Measurements from ENCODE around the gene APBA2. TPM values are rescaled to one million over a fixed set of nuclear protein-coding genes. Genes with fewer than 3 reads are reported as not detected.

Gene APBA2
- total RNA-seq, 4 donors from 2014 or later, result 7.2 to 33.8 (median 8.8) TPM

- TF ChIP-seq POLR2A (IDR thresholded peaks at IDR 0.05) (no peak), CTCF (IDR thresholded peaks at IDR 0.05) (no peak)
- no peaks in the 10 kb centered on the region for H3K9me3 ChIP-seq
- no peaks in the 10 kb centered on the region for H3K36me3 ChIP-seq
- no peaks in the 10 kb centered on the region for H3K4me1 ChIP-seq
- no peaks in the 10 kb centered on the region for H3K27me3 ChIP-seq
- H3K4me3 ChIP-seq, result no peak overlapping the region
- no peak for DNase-seq
- no peak overlapping the region for H3K27ac ChIP-seq
Observed at GRCh38 chr15:29063646-29064045, 177.9 kb downstream of the APBA2 start.

DNA sequence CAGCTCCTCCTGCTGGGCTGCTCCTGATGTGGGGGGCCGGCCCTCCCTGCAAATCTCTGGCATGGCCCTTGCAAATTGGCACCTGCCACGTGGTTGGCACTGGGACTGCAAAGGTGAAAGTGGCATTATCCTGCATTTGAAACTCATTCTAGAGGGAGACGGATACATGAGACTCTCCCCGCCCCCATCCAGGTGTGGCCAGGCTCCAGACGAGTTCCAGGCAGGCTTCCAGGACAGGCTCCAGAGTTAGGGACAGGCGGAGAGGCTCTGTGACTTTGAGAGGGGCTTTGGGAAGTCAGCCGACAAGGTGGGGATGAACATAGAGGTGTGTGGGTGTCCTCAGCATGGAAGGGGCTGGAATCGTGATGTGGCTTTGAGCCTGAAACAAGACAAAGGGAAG is 178.5 kb downstream of the APBA2 start:
- no peaks in the 10 kb centered on the region for H3K36me3 ChIP-seq
- no peak for DNase-seq
- no peaks in the 10 kb centered on the region for H3K27me3 ChIP-seq
- TF ChIP-seq POLR2A (IDR thresholded peaks at IDR 0.05), result no peak
- TF ChIP-seq CTCF (IDR thresholded peaks at IDR 0.05), result no peak
- H3K4me3 ChIP-seq, result no peak overlapping the region
- H3K9me3 ChIP-seq, result no peaks in the 10 kb centered on the region
- H3K4me1 ChIP-seq, result no peaks in the 10 kb centered on the region
- H3K27ac ChIP-seq, result no peak overlapping the region

DNA sequence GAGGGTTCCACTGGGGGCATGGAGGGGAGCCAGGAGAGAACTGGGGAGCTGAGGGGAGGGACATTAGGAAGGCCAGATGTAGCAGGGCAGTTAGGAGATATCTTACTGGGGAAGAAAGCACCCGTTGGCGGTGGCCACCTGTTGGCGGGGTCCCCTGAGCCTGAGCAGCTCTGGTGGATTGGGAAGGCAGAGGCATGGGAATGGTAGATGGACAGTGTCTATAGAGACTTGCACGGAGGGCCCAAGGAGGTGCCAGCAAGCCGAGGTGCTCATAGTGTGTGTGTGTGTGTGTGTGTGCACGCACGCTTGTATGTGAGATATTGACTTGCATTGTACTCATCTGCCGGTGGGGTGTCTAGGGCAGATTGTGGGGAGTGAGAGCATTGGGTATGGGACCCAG is 179.0 kb downstream of the APBA2 start:
- TF ChIP-seq POLR2A (IDR thresholded peaks at IDR 0.05), result no peak
- TF ChIP-seq CTCF (IDR thresholded peaks at IDR 0.05), result no peak
- DNase-seq, result no peak
- H3K9me3 ChIP-seq, result no peaks in the 10 kb centered on the region
- no peaks in the 10 kb centered on the region for H3K27me3 ChIP-seq
- no peaks in the 10 kb centered on the region for H3K36me3 ChIP-seq
- H3K4me3 ChIP-seq, result no peak overlapping the region
- H3K4me1 ChIP-seq, result no peaks in the 10 kb centered on the region
- no peak overlapping the region for H3K27ac ChIP-seq

GRCh38 chr15:29065571-29065970 is 179.8 kb downstream of the APBA2 start:
- no peaks in the 10 kb centered on the region for H3K36me3 ChIP-seq
- H3K4me1 ChIP-seq, result no peaks in the 10 kb centered on the region
- no peak for TF ChIP-seq POLR2A (IDR thresholded peaks at IDR 0.05)
- TF ChIP-seq CTCF (IDR thresholded peaks at IDR 0.05), result no peak
- H3K4me3 ChIP-seq, result no peak overlapping the region
- H3K27me3 ChIP-seq, result no peaks in the 10 kb centered on the region
- DNase-seq, result no peak
- H3K9me3 ChIP-seq, result no peaks in the 10 kb centered on the region
- H3K27ac ChIP-seq, result no peak overlapping the region

GRCh38 chr15:29066310-29066709 is 180.5 kb downstream of the APBA2 start:
- no peaks in the 10 kb centered on the region for H3K9me3 ChIP-seq
- no peak for TF ChIP-seq POLR2A (IDR thresholded peaks at IDR 0.05)
- no peak for TF ChIP-seq CTCF (IDR thresholded peaks at IDR 0.05)
- no peak overlapping the region for H3K4me3 ChIP-seq
- no peak for DNase-seq
- no peaks in the 10 kb centered on the region for H3K4me1 ChIP-seq
- H3K27me3 ChIP-seq, result no peaks in the 10 kb centered on the region
- H3K27ac ChIP-seq, result no peak overlapping the region
- no peaks in the 10 kb centered on the region for H3K36me3 ChIP-seq

DNA sequence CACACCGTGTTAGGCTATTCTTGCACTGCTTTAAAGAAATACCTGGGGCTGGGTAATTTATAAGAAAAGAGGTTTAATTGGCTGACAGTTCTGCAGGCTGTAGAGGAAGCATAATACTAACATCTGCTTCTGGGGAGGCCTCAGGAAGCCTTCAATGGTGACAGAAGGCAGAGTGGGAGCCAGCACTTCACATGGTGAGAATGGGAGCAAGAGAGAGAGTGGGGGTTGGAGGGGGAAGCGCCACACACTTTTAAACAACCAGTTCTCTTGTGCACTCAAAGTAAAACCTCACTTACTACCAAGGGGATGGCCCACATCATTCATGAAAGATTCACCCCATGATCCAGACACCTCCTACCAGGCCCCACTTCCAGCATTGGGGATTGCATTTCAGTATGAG is 181.1 kb downstream of the APBA2 start:
- TF ChIP-seq POLR2A (IDR thresholded peaks at IDR 0.05) (no peak), CTCF (IDR thresholded peaks at IDR 0.05) (no peak)

More for the DNA sequence above, 181.1 kb downstream of the APBA2 start:
- H3K27ac ChIP-seq, result no peak overlapping the region
- no peaks in the 10 kb centered on the region for H3K27me3 ChIP-seq
- no peaks in the 10 kb centered on the region for H3K36me3 ChIP-seq
- H3K9me3 ChIP-seq, result no peaks in the 10 kb centered on the region
- DNase-seq, result no peak
- no peak overlapping the region for H3K4me3 ChIP-seq
- H3K4me1 ChIP-seq, result no peaks in the 10 kb centered on the region
